ENCODE data around the gene TMCO4. TPM values are rescaled to one million over a fixed set of nuclear protein-coding genes. Genes with fewer than 3 reads are reported as not detected.
A peak's percentile ranks its signal among the peaks of the same experiment; 100 is the strongest.

TMCO4 gene
- total and polyA plus RNA-seq, 2 donors (not counting 3 experiments of a cell fraction or from before 2014, with no cell fraction given) = 7.6 to 10.3 TPM

DNA sequence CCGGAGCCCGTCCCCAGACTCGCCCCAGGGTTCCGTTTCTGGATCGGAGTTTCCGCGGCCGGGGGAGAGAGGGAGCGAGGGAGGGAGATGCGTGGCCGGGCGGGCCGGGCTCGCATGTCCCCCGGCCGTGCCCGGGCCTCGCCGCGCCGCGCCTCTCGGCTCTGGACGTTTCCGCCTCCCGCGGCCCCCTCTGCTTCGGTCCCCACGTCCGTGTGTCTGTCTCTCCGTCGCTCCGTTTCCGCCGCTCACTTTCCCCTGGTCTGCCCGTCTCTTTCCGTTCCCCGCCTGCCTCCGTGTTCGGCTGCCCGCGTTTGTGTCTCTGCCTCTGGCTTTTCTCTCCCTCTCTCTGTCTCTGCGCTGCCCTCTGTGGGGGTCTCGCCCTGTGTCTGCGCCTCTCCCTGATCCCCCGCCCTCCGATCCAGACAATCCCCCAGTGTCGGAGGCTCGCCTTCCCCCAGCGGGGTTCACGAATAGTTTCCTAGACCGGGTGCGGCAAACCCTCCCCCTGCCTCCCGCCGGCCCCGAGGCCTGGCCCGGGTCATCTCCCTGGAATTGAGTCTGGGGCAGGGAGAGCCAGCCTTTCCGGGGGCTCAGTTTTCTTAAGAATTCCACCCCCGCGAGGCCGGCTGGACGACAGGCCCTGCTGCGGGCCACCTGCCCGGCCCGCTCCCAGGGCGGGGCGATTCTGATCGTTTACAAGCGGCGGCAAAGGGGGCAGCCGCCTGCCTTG, 154.9 kb downstream of the TMCO4 start:
- CTCF ChIA-PET = interaction anchor here (1.1 to 4.7 kb wide), 5 partner anchors 9 to 254 kb away, joined by 3 to 21 read pairs (median 7); no protein-coding TSS in a partner anchor
- peak overlapping the region; percentile 19 for H2AFZ ChIP-seq (ENCODE audit: low read depth, low read length)
- TF ChIP-seq JUN (IDR thresholded peaks at IDR 0.05; ENCODE audit: borderline replicate concordance, insufficient read depth, insufficient read length, low read depth) (no peak), MYC (IDR thresholded peaks at IDR 0.05; ENCODE audit: low read depth, low read length) (no peak), EZH2 (IDR thresholded peaks at IDR 0.05; ENCODE audit: borderline replicate concordance, low read depth, low read length, severe bottlenecking) (no peak), POLR2A (IDR thresholded peaks at IDR 0.05; ENCODE audit: low read depth, low read length) (no peak), FOS (IDR thresholded peaks at IDR 0.05; ENCODE audit: borderline replicate concordance, insufficient read depth, low read length) (no peak), GATA2 (IDR thresholded peaks at IDR 0.05; ENCODE audit: insufficient read depth, insufficient read length, low read depth, low read length) (no peak), CTCF (IDR thresholded peaks at IDR 0.05; ENCODE audit: extremely low read depth in 1 of 2, insufficient read depth in 1 of 2, low read depth in 1 of 2, low read length in 2 of 2) (no peak), POLR2AphosphoS5 (IDR thresholded peaks at IDR 0.05; ENCODE audit: insufficient read depth, low read depth, low read length) (no peak)
- TF ChIP-seq, protein P1, sequence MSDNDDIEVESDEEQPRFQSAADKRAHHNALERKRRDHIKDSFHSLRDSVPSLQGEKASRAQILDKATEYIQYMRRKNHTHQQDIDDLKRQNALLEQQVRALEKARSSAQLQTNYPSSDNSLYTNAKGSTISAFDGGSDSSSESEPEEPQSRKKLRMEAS (IDR thresholded peaks at IDR 0.05; ENCODE audit: insufficient read depth, insufficient read length) = no peak
- no peaks in the 10 kb centered on the region for H3K9me1 ChIP-seq (replicated peaks; ENCODE audit: control insufficient read depth, extremely low read depth, insufficient read depth, low read length)
- peaks cover 6% of the 10 kb centered on the region for H3K79me2 ChIP-seq (ENCODE audit: control insufficient read depth, insufficient read depth, low read length)
- TSS peak; percentile 34 for BruUV-seq (replicated peaks)
- peaks cover 0 to 1% of the 10 kb centered on the region in 2 experiments for H3K27me3 ChIP-seq (ENCODE audit: control insufficient read depth in 2 of 2, insufficient read depth in 2 of 2, low read length in 2 of 2)
- peak; percentile 24 for DNase-seq (ENCODE audit: low read depth, low spot score)
- dilution Hi-C loops (cut with MboI; ENCODE audit: extremely low pct_ligation_motif_present, low sequenced_read_pairs) (loop anchor here (25.0 kb wide), 1 partner anchor 233 kb away; no protein-coding TSS in a partner anchor), intact Hi-C loops (cut with micrococcal nuclease) (loop anchor here (1.0 to 2.0 kb wide), 3 partner anchors 49 to 206 kb away; a partner anchor contains a TSS)
- H3K4me3 ChIP-seq (replicated peaks in 1 of 3; ENCODE audit: insufficient read depth in 1 of 3, low read depth in 1 of 3, low read length in 3 of 3) = peak overlapping the region; percentile 29 to 49 (median 31)
- H4K20me1 ChIP-seq (replicated peaks; ENCODE audit: control insufficient read depth, extremely low read depth, insufficient read depth, low read length) = no peaks in the 10 kb centered on the region
- FAIRE-seq = peak; percentile 59
- H3K9me3 ChIP-seq (replicated peaks; ENCODE audit: control insufficient read depth, insufficient read depth, low read length) = no peaks in the 10 kb centered on the region
- peak overlapping the region; percentile 18 for H3K4me2 ChIP-seq (ENCODE audit: insufficient read depth, low read length)
- peaks cover 12% of the 10 kb centered on the region for H3K4me1 ChIP-seq (ENCODE audit: control insufficient read depth, extremely low read depth, insufficient read depth, low read length)
- H3K27ac ChIP-seq (ENCODE audit: insufficient read depth, low read depth, low read length) = no peak overlapping the region
- peak overlapping the region; percentile 20 for H3K9ac ChIP-seq (replicated peaks; ENCODE audit: extremely low read depth, insufficient read depth, low read length)
- H3K36me3 ChIP-seq (ENCODE audit: control insufficient read depth in 2 of 2, extremely low read depth in 1 of 2, insufficient read depth in 2 of 2, low read length in 2 of 2) = no peaks in the 10 kb centered on the region
- POLR2A ChIA-PET = no interaction called here
